GM19467 (cell line): ENCODE measurements around the gene MAN1C1.
"Not testable (repeated sequence)": the region's sequence is repeated elsewhere in the genome, so short reads cannot be mapped to it uniquely, and the experiment has no call there.

Experiments used
- ATAC-seq: cut with Tn5 transposase; IDR thresholded peaks from one replicate; pipeline ENCODE4 v1.9.1; 2021; ENCODE audit warnings: mild to moderate bottlenecking, moderate library complexity; ENCODE audit not compliant: unreplicated experiment

The MAN1C1 gene

DNA sequence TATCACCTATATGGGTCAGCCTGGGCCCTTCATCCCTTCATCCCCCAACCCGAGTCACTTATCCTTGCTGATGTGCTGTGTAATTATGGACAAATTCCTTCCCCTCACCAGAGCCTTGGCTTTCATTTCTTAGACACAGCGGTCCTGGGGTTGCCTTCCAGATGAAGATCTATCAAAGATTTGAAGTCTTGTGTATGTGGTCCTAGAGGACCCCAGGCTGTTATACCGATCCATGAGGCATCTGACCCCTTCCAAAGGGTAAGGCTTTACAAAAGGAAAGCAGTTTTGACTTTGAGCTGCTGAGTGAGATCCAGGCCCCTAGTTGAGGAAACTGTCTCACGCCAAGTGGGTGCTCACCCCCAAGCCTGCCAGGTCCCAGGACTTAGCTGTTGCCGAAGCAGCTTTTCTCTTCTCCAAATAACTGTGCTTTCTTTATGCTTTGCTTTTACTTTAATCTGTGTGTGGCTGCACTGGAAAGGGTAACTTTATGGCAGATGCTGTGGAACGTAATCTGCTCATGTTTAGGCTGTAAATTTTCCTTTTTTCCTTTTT lies 37.6 kb downstream of the MAN1C1 start:
- ATAC-seq: no peak

DNA sequence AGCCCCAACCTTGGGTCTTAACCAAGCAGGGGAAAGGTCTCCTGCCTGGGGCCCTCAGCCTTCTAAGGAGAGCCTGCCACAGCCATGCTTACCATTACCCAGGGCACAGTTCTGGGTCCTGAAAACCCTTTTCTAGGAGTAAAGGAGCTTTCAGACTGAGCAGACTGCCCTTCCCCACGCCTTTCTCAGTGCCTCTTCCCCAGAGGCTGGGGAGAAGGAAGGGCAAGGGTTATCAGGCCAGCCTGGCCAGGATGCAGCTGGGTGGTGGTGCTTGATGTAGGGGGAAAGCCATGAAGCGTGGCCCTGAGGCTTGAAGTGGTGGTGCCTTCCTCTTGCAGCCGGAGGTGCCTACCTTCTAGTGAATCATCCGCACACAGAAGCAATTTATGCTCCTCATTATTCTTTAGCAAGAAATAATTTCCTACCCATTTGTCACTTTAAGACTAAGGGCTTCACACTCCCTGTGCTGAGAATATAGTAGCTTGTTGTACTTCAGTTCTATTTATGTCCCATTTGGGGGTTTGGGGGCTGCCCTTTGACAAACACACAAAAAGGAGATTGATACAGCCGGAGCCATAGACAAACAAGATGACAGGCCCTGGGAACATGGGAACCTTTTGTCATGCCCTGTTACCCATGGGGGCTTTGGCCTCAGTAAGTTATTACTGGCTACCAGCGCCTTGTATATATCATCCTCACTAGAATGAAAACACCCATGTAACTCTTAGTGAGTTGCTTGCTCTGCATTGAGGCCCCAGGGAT lies 40.7 kb downstream of the MAN1C1 start:
- ATAC-seq: no peak

DNA sequence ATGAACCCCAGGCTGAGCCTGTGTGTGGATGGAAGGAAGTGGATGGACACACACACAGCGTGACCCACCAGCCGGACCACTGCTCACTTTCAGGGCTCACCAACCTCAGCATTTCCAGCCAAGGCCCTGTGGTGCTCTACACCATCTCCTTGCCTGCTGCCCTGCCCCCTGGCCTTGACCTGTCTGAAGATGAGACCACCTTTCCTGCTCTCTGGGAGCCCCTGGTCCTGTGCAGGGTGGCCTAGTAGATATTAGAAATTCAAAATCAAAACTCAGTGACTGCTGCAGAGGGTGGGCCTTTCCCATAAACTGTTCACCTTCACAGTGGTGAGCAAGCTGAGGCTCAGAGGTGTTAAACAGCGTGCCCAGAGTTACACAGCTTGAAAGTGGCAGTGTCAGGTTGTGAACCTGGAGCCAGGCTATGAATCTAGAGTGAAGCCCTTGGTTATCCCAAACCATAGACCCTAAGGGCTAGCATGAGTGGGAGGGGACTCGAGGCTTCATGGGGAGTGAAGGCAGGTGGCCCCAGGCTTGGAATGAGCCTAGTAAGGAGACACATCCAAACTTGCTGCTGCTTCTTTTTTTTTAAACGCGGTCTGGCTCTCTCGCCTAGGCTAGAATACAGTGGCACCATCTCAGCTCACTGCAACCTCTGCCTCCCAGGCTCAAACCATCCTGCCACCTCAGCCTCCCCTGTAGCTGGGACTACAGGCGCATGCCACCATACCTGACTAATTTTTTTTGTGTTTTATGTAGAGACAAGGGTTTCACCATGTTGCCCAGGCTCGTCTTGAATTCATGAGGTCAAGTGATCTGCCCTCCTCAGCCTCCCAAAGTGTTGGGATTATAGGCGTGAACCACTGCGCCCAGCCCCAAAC lies 41.5 kb downstream of the MAN1C1 start:
- no peak for ATAC-seq

DNA sequence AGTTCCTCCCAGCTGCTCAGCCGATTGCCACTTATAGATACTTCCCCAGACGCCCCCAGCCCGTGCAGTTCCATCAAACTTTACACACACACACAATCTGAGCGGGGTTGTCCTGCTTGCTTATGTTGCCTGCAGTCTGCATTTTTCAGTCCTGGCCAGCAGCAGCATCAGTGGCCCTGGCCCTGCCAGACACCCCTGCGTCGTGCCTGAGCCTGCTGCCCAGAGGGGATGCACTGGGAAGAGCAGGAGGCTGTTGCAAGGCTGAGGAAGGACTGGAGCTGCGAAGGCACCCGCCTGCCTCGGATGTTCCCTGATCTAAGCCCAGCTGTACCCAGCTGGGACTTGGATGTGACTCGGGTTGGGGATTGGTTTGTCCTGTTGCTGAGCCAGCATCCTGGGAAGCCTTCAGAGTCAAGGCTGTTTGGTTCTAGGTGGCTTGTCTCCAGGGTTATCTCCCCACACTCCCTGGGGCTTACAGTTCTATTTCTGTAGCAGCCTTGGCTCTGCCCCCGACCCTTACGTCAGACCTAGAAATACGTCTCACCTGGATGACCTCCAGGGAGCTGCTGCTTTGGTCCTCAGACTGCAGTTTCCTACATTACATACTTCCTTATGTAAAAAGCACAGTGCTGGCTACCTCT lies 42.3 kb downstream of the MAN1C1 start:
- ATAC-seq: no peak

DNA sequence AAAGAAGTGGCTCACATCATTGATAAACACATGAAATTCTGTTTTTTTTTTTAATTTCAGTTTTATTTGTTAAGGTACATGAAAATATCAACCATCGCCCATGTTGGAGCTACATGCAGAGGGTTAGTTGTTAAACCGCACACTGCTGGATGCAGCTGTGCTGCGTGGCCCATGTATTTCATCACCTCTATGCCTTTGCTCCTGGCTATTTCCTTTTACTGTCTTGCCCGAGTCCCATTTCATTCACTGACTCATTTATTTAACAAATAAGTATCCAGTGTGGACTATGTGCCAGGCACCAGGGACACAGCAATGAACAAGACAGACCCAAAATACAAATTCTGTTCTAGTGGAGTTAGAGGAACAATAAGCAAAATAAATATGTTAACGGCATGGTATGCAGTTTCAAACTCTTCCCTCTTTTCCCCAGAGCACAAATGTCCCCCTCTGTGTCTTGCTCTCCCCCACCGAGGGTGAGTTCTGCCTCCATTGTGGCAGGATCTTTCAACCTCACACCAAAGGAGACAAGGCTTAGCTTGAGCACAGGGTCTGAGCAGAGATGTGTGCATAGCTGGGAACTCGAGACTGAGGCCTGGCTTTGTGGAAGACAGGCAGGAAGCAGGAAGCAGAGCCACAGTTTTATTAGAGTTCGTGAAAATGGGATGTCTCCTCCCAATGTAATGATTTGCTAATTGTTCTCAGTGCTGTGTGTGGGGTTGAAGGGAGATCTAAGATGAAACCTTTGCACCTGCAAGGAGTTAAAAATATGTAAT lies 44.6 kb downstream of the MAN1C1 start:
- ATAC-seq: no peak

DNA sequence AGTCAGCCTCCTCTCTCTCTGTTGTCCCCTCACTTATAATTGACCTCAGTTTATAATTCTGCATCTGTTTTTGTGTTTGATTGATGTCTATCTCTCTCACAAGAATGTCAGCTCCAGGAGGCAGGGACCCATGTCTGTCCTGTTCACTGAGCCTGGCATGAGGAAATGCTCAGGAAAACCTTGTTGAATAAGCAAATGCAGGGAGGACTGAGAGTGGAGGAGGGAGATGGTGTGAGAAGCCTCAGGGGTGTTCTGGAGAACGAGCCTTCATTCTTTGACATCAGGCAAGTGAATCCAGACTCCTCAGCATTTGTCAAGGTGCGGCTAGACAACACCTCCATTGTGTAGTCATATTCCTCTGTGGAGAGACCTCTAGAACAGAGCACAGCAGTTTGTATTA lies 45.5 kb downstream of the MAN1C1 start:
- no peak for ATAC-seq

DNA sequence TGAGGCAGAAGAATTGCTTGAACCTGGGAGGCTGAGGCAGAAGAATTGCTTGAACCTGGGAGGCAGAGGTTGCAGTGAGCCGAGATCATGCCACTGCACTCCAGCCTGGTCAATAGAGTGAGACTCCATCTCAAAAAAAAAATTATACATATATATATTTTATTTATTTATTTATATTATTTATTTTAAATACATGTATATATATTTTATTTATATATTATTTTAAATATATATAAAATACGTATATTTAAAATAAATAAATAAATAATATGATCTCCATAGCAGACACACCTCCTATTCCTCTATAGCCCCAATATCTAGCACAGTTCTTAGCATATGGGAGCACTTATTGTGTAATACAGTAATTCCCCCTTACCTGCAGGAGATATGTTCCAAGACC lies 46.4 kb downstream of the MAN1C1 start:
- ATAC-seq: not testable (repeated sequence)

DNA sequence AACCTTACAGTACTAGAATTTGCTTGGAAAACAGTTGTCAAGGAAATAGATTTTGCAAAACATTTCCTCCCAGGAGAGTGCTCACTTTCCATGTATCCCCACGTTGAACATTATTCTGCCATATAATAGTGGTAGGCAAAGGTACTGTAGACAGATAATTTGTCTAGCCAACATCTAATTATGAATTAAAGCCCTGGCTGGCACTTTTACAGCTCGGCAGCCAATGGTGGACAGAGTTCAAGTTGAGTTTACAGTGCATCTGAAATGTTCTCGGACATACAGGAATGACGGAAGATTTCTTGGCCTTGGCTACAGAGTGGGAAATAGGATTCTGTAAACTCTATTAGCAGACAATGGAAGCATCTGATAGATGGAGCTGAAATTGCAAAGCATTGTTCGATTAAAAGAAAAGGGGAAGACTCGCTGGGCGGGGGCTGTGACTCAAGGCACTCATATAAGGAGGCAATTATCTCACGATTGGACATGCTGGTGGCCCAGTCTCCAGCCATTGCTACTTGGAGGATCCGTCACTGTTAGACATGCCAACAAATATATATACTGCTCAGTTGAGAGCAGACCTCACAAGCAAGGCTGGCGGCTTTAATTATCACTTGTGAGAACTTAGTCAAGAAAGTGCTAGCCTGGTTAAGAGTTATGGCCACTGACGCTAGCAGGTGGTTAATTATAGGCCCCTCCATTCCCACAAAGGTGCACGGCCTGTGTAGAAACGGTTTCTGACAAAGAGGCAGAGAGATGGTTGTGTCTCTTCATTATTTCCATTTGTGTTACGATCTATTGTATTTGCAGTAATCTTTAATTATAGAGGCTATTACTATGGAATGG lies 48.0 kb downstream of the MAN1C1 start:
- ATAC-seq: no peak

DNA sequence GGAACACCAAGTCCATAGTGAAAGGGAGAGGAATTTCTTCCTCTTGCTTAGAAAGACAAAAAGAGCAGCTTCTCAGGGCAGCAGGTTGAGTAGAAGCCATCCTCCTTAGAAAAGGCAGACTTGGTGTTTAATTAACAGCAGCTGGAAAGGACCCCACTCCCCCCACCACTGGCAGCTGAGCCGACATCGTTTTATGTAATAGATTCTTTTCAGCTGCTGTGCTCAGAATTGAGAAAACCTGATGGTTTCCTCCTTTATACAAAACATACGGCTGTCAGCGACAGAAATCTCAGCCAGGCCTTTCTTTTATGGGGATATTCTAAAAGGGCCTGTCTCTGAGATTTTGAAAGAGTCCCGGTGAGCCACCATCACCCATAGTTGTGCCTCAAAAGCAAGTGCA lies 49.9 kb downstream of the MAN1C1 start:
- no peak for ATAC-seq

DNA sequence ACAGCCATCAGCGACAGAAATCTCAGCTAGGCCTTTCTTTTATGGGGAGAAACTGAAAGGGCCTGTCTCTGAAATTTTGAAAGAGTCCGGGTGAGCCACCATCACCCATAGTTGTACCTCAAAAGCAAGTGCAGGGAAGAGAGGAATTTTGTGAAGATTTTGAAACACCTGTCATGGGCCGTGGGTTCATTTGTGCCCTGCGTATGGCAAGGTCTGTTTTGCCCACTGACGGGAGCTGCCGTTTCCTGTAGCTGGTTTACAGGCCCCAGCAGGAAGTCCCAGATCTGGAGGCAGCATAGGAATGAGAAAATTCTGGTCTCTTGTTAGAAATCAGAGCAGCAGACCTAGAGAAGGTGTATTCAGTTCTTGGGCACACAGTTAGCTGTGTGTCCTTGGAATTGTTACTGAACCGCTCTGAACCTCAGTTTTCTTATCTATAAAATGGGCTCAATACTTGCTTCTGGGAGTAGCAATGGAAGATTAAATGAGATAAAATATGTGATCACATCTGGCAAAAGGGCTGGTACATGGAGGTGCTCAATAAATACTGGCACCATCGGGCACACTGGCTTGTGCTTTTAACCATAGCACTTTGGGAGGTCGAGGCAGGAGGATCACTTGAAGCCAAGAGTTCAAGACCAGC lies 52.5 kb downstream of the MAN1C1 start:
- ATAC-seq: no peak

DNA sequence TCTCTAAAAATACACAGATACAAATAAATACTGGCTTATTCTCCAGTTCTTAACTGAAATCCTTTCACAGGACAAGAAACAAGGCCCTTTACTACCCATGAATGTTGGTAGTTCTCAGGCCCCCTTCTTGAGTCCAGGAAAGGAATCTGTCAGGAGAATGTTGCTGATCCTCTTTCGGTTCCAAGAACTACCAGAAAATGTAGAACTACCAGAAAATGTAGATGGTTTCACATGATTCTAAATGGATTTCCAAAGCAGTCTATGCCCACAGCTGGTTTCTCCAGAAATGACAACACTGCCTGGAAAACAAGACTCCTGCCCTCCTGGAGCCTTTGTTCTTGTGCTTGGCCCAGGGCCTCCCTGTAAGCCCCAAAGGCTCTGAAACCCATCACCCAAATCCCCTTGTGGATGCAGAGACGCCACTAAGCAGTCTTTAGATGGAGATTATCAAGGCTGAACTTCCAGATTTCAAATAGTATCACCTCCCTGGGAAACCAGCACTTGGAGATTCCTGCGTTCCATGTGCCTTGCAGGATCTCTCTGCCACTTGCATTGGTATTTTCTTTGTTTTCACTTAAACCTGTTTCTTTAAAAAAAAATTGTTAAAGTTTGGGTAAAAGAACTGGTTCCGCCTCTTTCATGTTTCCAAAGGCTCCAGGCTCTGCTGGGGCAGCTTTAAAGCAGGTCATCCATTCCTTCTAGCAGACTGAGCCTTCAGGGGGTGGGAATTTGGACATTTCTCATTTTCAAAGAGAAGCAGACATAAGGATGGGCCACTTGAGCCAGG lies 53.4 kb downstream of the MAN1C1 start:
- ATAC-seq: no peak

DNA sequence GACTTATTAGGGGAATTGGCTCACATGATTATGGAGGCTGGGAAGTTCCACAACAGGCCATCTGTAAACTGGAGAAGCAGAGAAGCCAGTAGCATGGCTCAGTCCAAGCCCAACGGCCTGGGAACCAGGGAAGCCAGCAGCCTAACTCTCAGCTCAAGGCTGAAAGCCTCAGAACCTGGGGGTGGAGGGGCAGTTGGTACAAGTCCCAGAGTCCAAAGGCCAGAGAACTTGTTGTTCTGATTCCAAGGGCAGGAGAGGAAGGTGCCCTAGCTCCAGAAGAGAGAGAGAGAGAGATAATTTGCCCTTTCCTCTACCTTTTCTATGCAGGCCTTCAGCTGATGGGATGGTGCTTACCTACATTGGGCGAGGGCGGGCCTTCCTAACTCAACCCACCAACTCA lies 55.3 kb downstream of the MAN1C1 start:
- no peak for ATAC-seq

DNA sequence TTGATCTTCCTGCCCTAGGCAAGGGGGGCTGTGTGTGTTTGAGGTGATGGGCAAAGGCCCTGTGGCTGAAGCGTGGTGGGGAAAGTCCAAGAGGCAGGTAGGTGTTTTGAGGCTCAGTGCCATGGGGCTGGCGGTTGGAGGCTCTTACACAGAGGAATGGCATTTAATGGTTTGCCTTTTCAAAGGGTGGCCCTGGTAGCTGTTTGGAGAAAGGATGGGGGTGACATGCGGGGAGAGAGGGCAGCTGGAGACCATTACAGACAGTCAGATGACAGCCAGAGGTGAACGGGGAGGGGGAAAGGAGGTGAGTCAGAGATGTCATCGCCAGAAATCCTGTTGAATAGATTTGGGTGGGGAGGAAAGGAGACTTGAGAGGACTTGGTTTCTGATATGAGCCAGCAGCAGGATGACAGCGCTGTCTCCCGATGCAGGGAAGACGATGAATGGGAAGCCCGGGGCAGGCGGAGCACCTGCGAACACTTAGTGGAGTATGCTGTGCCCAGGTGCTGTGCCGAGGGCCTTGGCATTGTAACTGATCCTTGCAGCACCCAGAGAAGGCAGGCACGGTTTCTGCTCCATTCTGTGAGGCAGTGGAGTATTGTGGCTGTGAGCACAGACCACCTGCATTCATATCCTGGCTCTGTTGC lies 56.3 kb downstream of the MAN1C1 start:
- no peak for ATAC-seq

DNA sequence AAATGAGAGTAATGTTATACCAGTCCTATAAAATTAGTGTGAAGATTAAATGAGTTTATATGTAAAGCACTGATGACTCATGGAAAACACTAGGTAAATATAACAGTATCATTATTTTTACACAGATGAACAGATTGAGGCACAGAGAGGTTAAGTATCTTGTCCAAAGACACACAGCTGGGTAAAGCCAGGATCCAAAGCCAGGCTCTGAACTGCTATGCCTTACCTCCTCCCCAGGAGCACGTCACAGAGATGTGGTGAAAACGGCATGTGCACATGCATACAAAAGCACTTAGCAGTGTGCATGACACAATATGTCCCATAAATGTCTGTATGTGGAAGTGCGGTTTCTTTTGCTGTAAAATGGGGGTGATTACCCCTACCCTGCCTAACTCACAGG lies 56.9 kb downstream of the MAN1C1 start:
- ATAC-seq: no peak

DNA sequence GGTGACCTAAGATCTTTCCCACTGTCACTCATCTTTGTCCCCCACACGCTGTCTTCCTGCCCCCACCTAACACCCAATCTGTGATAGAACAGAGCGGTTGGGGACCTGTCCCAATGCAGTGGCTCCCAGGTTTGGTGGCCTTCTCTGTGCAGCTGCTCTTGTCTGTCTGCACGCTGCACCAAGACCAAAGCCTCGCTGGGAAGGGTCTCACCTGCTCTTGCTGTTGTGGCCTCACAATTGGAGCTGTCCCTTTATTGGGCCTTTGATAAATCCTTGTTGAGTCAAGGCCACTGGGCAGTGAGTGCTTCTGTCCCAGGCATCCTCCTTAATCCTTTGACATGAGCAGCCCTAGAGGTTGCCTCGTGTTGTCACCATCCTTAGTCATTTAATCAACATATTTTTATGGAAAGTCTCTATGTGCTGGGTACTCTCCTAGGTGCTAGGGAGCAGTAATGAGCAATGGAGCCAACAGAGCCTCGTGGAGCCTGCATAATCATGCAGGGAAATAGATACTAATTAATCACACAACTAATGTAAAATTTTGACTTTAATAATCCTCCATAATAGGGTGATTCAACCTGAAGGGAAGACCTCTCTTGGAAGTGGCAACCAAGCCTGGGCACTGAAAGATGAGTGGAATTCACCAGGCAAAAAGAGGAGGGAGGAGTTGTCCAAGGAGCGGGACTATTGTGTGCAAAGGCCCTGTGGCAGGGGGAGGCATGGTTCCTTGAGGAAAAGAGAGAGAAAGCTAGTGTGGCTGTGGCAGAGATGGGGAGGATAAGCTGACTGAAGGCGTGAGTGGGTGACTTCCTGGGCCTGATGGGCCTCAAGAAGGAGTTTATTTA lies 57.6 kb downstream of the MAN1C1 start:
- ATAC-seq: no peak

DNA sequence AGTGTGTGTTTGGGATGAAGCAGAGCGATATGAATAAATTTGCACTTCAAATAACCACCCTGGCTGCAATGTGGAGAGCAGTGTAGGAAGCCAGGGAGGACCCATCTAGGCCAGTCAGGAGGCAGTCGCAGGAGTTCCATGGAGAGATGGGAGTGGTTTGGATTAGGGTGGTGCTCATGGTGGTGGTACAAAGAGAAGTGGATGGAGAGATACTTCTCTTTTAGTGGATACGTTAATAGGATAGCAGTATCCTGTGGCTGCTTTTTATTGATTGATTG lies 58.2 kb downstream of the MAN1C1 start:
- ATAC-seq: no peak

DNA sequence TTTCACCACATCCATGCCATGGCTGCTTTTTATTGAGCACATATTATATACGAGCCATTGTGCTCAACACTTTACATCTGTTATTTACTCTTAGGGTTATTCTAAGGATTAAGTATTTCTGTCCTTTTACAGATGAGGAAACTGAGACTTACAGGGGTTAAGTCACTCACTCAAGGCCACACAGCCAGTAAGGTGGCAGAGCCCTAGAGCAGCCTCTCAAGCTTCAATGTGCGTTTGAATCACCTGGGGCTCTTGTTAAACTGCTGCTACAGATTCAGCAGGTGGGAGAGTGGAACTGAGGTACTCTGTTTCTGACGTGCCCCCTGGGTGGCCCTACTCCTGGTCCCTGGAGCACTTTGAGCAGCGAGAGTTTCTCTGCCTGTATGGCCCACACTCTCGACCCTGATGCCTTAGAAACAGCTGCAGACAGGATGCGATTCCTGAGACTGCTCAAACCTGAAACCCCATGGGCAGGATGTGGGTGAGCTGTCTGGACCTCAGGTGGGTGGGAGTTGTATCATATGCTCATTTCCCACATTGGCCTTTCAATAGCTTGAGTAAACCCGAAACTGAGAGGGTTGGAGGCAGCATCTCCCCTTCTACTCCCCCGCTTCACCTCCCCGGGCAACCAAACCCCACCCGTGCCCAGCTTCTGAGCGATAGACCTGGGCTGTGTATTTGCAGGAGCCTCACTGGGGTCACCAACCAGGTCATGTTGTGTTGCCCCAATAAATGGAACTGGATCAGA lies 59.3 kb downstream of the MAN1C1 start:
- ATAC-seq: peak; percentile 94
